HG03575 (cell line): ENCODE results near the gene CEP350.
"Not testable (repeated sequence)": the region's sequence is repeated elsewhere in the genome, so short reads cannot be mapped to it uniquely, and the experiment has no call there.

ENCODE experiments used
- ATAC-seq: cut with Tn5 transposase; IDR thresholded peaks from one replicate; pipeline ENCODE4 v1.9.1; 2021; ENCODE audit not compliant: unreplicated experiment, insufficient number of reproducible peaks, low FRiP score; ENCODE audit errors: extremely low read depth

The CEP350 gene

DNA sequence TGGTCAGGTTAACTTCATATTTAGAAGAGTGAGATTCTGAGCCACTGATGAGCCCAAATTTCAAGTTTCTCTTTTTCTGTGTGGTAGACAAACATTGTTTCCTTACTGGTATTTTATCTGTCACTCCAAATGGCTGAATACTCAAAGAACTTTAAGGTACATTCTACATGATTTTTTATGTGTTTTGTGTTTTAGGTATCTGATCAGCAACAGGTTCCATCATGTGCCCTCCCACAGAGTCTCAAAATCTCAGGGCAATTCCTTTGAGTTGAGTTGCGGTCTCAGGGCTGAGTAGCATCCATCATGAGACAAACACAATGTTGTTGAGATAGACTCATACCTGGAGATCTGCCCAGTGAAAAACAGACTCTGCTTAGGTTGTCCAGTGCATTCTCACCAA is 14.7 kb upstream of the CEP350 start:
- no peak for ATAC-seq

DNA sequence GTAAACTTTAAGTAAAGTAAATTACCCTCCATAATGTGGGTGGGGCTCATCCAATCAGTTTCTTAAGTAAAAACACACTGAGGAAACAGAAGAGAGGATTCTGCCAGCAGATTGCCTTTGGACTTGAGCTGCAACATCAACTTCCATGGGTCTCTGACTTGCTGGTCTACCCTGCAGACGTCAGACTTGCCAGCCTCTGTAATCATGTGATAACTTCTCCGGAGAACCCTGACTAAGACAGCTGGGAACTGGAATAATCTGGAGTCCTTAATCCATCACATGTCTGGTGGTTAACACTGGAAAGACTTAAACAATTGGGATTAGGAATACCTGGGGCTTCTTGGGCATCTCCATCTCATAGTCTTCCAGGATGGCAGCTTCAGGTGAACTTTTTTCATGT is 13.2 kb upstream of the CEP350 start:
- no peak for ATAC-seq

DNA sequence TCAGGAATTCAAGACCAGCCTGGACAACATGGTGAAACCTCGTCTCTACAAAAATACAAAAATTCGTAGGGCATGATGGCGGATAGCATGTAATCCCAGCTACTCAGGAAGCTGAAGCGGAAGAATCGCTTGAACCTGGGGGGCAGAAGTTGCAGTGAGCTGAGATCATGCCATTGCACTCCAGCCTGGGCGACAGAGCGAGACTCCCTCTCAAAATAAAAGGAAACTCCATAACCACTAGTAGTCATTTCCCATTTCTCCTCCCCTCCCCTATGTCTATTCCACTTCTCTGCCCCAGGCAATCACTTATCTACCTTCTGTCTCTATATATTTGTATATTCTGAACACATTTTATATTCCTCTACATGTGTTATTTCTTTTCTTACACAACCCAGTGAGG is 4.0 kb upstream of the CEP350 start:
- ATAC-seq = no peak

DNA sequence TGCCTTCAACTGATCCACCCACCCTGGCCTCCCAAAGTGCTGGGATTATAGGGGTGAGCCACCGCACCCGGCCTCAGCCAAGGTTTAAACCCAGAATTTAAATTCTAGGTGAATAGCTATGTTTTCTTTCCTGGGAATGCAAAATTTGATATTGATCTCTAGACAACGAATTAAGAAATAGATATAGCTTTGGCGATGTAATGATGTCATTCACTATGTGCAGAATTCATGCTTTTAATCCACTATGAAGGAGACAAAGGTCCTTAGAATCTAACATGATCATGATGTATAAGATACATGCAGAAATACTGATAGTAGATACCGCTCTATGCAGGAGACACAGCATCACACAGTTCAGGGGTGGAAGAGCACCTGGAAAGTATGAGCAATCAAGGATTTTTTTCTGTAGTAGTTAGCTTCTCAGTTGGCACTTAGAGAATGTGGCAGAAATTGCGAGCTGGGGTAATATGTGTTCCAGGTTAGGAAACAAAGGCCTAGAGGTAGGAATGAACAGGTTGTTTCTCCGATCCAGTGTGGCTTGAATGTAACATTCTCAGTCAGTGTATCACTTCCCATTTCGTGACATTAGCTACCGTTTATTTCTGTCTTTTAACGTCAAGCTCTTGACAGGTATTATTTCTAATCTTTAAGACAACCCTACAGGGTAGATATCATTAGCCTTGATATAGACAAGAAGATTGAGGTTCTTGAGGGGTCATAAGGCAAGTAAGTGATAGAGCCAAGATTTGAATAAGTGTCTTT is 3.0 kb upstream of the CEP350 start:
- ATAC-seq = no peak

DNA sequence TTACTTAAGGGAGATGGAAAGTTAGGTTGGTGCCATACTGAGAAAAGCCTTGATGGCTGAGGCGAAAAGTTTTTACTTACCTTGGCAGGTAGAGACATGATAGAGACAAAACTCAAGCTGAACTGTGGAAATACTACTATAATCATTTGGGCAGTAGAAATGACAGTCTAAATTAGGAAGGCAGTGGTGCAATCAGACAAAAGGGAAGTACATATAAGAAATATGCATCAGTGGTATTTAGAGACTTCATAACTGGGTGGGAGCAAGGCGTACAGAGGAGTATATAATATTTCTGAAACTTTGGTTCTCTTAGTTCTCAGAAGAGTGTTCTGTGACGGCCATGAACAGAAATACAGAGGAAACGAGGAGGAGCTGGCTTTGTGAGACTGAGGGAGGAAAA is 2.4 kb upstream of the CEP350 start:
- ATAC-seq = no peak

DNA sequence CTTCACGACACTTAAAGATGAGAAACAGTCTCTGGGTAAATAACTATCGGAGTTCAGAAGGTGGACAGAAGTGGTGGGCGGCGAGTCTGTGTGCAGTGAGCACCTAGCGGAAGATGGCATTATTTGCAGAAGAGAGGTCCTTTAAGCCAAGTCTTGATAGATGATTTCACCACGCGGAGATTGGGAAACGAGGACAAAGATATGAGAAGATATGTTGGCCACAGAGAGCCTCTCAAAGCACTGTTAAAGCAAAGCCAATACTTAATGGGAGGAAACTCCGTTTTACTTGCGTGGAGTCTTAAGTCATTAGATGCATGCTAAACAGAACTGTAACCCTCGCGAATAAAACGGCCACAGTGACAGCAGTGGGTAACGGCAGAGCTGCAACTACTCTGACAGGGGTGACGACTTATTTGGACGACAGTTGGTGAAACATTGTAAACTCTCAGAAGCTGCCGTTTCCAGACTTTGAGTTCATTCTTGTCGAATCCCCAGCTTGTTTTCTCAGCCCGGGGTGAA is 577 bp upstream of the CEP350 start:
- no peak for ATAC-seq

DNA sequence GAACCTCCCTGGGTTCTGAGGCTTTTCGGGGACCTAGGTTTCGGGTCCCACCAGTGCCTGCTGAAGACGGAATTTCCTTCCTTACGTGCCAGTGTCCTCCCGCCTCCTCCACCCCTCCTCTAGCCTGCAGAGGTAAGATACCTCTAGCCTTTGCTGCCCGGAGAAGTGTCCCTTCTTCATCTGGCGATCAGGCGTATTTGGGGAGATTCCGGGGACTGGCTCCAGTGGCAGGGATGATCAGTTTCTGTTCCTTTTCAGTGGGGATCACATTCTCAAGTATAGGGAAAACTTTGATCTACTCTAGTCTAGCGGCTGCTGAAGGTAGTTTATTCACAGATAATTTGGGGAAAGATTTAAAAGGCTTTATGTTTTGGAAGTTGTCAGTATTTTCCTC is 674 bp downstream of the CEP350 start:
- no peak for ATAC-seq

DNA sequence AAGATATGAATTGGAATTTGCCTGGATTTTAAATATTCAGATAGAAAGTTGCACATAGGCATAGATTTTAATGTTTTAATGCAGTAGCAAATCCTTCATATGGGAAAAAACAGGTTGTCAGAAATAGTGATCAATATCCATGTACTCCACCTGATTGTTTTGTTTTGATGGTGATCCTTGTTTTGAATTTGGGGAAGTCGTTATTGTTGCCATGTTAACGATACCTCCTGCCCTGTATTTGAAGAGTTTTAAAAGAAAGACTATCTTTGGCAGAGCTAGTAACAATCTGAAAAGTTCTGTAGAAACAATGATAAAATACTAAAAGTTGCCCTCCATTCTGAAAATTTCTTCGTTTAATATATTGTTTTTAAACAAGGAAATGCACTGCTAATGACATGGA is 1.1 kb downstream of the CEP350 start:
- no peak for ATAC-seq

DNA sequence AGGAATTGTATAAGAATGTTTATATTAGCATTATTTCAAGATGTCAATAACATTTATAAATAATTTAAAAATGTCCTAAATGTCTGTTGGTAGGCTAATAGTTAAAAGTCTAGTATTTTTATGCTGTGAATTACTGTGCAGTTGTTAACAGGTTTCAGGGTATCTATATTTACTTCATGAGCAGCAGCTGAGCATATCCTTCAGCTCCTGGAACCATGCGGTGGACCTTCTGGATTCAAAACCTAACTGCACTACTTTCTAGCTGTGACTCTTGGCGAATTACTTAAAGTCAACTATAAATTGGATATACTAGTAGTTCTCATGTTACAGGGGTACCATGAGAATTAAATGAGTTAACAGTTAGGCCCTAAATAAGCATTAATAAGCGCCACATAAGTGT is 3.7 kb downstream of the CEP350 start:
- ATAC-seq = no peak

DNA sequence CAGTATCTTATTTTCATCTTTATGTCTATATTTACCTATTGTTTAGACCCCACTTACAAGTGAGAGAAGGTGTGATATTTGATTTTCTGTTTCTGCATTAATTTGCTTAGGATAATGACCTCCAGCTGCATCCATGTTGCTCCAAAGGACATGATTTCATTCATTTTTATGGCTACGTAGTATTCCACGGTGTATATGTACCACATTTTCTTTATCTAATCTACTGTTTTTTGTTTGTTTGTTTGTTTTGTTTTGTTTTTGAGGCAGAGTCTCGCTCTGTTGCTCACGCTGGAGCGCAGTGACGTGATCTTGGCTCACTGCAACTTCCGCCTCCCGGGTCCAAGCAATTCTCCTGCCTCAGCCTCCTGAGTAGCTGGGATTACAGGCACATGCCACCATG is 7.6 kb downstream of the CEP350 start:
- ATAC-seq = not testable (repeated sequence)

DNA sequence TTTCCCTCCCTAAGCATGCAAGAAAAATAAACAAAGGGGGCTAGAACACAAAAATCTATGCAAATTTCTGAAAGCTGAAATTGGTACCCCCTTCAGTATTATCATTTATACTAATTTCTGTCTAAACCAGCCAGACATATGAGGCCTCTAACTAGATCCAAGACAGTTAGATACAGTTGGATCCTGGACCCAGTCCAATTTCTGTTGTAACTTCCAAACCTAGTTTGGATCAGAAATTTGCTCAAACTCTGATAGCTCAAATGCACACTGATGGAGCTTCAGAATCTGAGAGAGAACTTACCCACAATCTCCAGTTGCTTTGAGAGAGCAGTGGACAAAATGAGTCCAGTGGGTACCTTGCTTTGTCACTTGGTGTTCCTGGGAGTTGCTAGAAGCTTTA is 11.9 kb downstream of the CEP350 start:
- no peak for ATAC-seq

DNA sequence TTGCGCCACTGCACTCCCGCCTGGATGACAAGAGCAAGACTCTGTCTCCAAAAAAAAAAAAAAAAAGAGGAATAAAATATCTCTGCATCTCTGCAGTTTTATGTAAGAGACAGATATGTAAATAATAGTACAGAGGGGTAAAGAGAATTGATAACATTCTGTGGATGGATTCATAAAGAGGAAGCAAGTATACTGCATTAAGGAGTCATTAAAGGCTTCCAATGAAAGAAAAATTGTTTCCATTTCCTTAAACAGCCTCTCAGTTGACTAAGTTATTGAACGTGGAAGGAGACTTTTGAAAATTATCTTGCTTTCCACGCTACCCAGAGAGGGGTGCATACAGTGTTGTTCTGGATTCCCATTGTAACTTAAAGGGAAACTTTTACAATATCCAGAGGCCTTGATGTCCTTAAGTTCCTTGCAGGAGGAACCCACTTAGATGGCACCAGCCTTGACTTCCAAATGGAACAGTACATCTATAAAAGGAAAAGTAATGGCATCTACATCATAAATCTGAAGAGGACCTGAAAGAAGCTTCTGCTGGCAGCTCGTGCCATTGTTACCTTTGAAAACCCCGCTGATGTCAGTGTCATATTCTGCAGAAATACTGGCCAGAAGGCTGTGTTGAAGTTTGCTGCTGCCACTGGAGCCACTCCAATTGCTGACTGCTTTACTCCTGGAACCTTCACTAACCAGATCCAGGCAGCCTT is 13.8 kb downstream of the CEP350 start:
- no peak for ATAC-seq

DNA sequence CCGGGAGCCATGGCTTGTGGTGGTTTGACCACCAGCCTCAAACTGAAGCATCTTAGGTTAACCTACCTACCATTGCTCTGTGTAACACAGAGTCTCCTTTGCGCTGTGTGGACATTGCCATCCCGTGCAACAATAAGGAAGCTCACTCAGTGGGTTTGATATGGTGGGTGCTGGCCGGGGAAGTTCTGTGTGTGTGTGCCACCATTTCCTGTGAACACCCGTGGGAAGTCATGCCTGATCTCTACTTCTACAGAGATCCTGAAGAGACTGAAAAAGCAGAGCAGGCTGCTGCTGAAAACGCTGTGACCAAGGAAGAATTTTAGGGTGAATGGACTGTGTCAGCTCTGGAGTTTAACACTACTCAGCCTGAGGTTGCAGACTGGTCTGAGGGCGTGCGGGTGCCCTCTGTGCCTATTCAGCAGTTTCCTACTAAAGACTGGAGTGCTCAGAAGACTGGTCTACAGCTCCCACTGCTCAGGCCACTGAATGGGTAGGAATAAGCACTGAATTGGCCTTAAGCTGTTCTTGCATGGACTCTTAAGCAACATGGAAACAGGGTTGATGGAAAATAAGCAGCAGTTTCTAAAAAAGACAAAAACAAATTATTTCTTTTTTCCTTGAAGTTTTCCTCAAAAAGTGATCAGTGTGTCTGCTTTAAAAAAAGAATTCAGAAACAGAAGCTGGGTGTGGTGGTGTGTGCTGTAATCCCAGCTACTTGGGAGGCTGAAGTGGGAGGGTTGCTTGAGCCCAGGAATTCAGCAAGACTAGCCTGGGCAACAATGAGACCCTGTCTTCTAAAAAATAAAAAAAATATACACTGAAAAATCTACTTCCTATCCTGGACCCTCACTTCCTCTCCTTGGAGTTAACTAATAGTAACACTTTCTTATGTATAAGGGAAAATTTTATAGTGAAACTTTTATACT is 14.6 kb downstream of the CEP350 start:
- no peak for ATAC-seq

DNA sequence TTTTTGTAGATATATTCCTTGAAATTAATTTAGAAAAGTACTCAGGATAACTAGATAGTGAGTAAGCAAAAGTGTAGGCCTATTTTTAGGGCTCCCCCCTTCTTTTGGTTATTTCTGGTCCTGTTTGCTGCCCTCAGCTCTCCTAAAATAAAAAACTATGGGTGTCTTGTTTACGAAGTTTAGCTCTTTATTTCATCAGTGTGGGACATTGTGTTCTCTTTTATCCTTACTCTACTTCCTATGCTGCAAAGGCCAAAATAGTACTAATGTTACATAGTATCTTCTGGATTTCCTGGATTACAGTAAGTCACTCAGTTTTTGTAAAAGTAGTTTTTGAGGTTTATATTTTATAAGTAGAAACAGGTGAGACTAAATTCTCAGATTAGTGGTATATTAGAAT is 15.4 kb downstream of the CEP350 start:
- no peak for ATAC-seq

DNA sequence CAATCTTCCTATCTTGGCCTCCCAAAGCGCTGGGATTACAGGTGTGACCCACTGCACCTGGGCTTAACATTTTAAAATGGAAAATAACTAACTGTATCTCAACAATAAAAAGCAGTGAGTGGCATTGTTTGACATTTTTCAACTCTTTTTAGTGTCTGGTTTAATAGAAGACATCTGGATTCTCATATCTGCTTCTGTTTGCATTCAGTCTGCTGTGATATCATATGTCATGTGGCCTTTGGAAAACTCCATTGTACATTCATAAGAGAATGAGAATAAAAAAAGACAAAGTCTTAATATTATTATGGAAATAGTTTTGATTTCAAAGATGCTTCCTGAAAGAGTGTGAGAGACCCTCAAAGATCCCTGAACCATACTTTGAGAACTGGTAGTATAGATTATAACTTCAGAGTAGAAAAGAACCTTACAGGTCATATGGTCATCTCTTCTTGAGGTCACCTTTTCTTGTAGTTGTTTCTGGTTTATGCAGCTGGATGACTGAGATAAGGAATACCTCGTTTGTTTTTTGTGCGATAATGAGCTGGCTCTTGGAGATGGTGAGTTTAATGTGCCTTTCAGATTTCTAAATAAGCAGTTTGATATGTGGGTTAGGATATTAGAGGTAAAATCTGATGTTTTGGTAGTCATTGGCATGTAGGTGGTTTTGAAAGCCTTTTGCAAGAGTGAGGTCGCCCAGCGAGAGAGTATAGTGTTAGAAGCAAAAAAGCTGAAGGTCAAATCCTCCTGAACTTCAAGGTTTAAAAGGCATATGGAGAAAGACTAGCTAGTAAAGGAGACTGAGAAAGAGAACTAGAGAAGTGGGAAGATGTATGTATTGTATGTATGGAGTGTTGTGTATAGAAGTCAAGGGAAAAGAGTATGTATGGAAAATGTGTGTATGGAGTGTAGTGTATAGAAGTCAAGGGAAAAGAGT is 17.2 kb downstream of the CEP350 start:
- ATAC-seq = no peak

DNA sequence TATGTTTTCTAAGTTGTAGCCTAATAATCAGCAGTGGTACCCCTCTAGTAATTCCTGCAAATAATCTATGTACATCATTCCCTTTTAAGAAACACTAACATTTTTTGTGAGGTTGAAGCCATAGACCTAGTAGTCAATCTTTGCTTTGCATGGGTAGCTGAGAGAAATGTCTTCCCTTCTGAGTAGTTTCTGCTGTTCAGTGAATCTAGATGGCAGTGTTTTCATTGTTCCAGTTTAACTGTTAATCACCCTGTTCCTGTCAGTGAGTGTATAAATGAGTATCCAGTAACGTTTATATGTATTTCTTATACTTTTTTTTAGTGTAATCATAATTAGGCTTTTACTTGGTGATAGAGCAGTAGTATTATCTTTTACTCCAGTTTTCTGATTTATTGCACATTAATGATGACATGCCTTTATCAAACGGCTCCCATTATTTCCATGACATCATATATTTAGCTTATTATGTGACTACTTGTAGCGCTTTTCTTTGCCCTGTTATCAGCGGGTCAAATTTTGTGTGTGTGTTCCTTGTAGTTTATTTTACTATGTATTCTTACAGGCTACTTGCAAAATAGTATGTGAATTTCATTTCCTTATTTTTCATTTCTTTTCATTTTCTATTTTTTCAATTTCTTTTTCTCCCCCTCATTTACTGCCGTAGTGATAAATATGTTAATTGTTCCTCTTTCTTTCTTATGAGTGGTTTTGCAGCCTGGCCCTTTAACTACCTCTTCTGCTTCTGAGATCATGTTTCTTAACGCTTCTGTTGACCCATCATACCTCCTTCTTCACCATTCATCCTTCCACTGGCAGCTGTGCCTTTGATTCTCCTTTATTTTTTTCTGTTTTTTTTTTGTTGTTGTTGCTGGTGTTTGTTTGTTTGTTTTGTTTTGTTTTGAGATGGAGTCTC is 18.8 kb downstream of the CEP350 start:
- ATAC-seq = no peak

DNA sequence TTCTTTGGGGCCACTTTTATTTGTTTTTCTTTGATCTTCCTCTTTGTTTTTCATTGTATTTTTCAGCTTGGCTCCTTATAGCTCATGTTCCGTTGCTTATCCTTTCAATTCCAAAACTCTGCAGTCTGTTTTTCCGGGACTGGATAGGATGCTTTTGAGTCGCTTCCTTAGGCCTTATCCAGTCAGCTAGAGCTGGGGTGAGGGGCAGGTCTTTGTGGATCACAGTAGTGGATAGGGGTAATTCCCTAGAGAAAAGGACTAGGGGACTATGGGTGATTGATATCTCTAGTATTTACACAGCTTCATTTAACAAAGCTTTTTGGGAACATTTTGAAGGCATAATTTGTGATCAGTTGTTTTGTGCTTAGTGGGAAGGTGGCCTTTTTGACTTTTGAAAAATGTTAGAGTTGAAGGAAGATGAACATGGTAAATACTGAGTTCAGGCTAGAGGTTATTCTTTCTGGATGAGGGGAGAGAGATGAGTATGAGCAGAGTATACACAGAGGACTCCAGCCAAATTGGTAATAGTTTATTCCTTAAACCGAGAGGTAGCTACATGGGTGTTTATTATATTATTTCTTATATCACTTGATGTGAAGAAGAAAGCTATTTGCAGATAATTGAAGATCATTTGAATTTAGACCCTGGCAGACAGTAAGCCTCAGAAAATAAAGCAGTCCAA is 22.5 kb downstream of the CEP350 start:
- ATAC-seq = no peak
